ENCODE results near the gene CUEDC1.
"Not testable (repeated sequence)": the region's sequence is repeated elsewhere in the genome, so short reads cannot be mapped to it uniquely, and the experiment has no call there.

The CUEDC1 gene

DNA sequence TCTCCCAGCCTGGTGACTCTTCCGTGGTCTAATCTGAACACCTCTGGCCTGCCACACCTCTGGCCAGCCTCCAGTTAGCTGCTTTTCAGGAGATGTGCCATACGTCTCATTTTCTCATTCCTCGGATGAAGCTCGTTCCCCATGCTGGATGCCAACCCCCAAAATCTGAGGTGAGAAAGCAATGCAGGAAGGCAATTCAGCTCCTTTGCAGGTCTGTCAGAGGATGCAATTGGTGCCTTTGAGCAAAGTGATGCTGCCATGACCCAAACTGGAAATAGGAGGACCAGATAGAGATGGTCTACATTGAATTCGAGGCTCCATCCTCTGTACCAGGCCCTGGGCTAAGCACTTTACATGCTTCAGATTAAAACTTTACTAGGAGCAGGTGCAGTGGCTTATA, 11.0 kb upstream of the CUEDC1 start:
- Histone ChIP-seq H3K27ac (ENCODE audit: poor library complexity, severe bottlenecking) (no peak overlapping the region), H3K27me3 (ENCODE audit: insufficient read depth, poor library complexity, severe bottlenecking) (no peaks in the 10 kb centered on the region), H3K36me3 (ENCODE audit: low read depth) (no peaks in the 10 kb centered on the region), H3K9me3 (ENCODE audit: severe bottlenecking) (no peaks in the 10 kb centered on the region), H3K4me1 (ENCODE audit: insufficient read depth, poor library complexity, severe bottlenecking) (no peaks in the 10 kb centered on the region), H3K4me3 (ENCODE audit: severe bottlenecking) (no peak overlapping the region)
- TF ChIP-seq, protein P1, sequence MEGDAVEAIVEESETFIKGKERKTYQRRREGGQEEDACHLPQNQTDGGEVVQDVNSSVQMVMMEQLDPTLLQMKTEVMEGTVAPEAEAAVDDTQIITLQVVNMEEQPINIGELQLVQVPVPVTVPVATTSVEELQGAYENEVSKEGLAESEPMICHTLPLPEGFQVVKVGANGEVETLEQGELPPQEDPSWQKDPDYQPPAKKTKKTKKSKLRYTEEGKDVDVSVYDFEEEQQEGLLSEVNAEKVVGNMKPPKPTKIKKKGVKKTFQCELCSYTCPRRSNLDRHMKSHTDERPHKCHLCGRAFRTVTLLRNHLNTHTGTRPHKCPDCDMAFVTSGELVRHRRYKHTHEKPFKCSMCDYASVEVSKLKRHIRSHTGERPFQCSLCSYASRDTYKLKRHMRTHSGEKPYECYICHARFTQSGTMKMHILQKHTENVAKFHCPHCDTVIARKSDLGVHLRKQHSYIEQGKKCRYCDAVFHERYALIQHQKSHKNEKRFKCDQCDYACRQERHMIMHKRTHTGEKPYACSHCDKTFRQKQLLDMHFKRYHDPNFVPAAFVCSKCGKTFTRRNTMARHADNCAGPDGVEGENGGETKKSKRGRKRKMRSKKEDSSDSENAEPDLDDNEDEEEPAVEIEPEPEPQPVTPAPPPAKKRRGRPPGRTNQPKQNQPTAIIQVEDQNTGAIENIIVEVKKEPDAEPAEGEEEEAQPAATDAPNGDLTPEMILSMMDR (IDR thresholded peaks at IDR 0.05; ENCODE audit: poor library complexity, severe bottlenecking), result no peak
- DNase-seq (ENCODE audit: low spot score) (no peak), ATAC-seq (ENCODE audit: low read depth) (no peak)

DNA sequence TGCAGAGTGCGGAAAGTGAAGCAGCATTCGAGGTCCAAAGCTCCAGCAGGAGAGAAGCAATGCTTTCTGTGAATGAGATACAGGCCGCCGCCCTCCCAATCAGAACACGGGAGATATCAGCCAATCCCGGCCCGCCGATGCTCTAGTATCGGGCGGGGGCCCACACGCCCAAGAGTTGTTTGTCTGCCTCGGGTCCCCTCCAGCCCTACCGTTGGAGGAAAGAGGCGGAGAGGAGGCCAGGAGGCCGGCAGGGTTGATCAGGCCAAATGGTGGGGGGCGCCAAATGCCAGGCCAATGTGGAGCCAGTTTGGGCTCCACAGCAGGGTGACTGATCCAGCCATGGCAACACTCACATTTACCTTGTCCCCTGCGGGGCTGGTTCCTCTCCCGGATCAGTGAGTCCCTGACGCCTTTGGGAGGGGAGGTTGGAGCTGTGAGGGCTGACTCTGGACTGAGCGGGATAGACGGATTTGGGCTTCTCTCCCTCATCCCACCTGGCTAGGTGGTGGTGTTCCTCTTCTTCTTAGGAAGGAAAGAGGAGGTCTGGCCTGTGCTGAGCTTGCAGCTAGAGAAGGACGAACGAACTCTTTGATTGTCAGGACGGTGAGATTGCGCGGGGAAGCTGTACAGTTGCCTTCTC, 10.4 kb upstream of the CUEDC1 start:
- Histone ChIP-seq H3K27ac (ENCODE audit: poor library complexity, severe bottlenecking) (no peak overlapping the region), H3K9me3 (ENCODE audit: severe bottlenecking) (no peaks in the 10 kb centered on the region), H3K4me3 (ENCODE audit: severe bottlenecking) (no peak overlapping the region), H3K36me3 (ENCODE audit: low read depth) (no peaks in the 10 kb centered on the region), H3K4me1 (ENCODE audit: insufficient read depth, poor library complexity, severe bottlenecking) (no peaks in the 10 kb centered on the region), H3K27me3 (ENCODE audit: insufficient read depth, poor library complexity, severe bottlenecking) (no peaks in the 10 kb centered on the region)
- DNase-seq (ENCODE audit: low spot score), result no peak
- TF ChIP-seq, protein P1 (IDR thresholded peaks at IDR 0.05; ENCODE audit: poor library complexity, severe bottlenecking), result no peak
- ATAC-seq (ENCODE audit: low read depth), result no peak

DNA sequence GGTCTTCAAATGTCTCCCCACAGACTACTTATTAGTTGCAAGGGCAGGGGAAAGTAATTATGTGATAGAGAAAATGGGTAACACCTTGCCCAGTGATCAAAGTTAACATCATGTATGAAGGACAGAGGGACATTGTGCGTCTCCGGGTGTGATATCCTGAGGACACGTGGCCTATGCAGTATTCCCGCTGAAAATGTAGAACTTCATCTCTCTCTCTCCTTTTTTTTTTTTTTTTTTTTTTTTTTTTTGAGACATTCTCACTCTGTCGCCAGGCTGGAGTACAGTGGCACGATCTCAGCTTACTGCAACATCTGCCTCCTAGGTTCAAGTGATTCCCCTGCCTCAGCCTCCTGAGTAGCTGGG, 7.9 kb upstream of the CUEDC1 start:
- TF ChIP-seq, protein P1 (IDR thresholded peaks at IDR 0.05; ENCODE audit: poor library complexity, severe bottlenecking), result no peak
- DNase-seq (ENCODE audit: low spot score) (no peak), ATAC-seq (ENCODE audit: low read depth) (no peak)
- Histone ChIP-seq H3K27ac (ENCODE audit: poor library complexity, severe bottlenecking) (no peak overlapping the region), H3K36me3 (ENCODE audit: low read depth) (no peaks in the 10 kb centered on the region), H3K27me3 (ENCODE audit: insufficient read depth, poor library complexity, severe bottlenecking) (no peaks in the 10 kb centered on the region), H3K9me3 (ENCODE audit: severe bottlenecking) (no peaks in the 10 kb centered on the region), H3K4me1 (ENCODE audit: insufficient read depth, poor library complexity, severe bottlenecking) (no peaks in the 10 kb centered on the region), H3K4me3 (ENCODE audit: severe bottlenecking) (no peak overlapping the region)

DNA sequence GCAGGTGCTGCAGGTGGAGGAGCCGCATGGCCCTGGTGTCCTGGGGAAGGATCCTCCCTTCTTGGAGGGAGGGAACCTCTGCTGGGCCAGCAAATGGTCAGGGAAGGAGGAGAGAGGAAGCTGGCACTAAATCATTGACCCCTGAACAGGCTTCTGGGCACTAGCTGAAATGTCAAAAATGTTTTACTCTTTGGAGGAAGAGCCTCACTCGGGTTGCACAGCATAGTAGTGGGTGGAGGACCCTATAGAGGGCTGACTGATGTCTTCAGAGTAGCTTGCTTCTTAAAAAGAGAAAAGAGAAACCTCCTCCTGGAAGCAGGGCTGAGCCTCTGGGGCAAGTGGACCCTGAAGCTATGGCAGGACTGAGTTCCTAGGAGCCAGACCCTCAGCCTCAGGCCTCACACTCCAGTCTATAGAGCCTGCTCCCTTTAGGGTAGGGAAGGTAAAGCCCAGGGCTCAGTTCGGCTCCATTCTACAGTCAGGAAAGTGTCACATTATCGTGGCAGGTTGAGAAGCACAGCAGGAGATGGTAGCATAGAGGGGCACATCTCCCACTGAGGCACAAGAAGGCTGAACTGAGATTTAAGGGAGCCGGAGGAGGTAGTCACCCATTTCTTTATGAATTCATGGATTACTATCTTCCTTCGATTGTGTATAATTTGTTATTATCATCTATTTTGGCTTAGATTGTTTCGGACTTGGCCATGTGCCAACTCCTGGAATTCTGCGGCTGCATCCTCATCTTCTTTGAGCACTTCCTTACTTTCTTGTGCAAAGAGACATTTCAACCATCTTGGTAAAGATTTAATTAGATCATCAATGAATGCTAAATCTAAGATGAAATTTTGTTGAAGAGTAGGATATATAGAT, 7.3 kb upstream of the CUEDC1 start:
- Histone ChIP-seq H3K27ac (ENCODE audit: poor library complexity, severe bottlenecking) (no peak overlapping the region), H3K36me3 (ENCODE audit: low read depth) (no peaks in the 10 kb centered on the region), H3K9me3 (ENCODE audit: severe bottlenecking) (no peaks in the 10 kb centered on the region), H3K27me3 (ENCODE audit: insufficient read depth, poor library complexity, severe bottlenecking) (no peaks in the 10 kb centered on the region), H3K4me3 (ENCODE audit: severe bottlenecking) (no peak overlapping the region), H3K4me1 (ENCODE audit: insufficient read depth, poor library complexity, severe bottlenecking) (no peaks in the 10 kb centered on the region)
- ATAC-seq (ENCODE audit: low read depth), result no peak
- no peak for DNase-seq (ENCODE audit: low spot score)
- TF ChIP-seq, protein P1 (IDR thresholded peaks at IDR 0.05; ENCODE audit: poor library complexity, severe bottlenecking), result no peak

DNA sequence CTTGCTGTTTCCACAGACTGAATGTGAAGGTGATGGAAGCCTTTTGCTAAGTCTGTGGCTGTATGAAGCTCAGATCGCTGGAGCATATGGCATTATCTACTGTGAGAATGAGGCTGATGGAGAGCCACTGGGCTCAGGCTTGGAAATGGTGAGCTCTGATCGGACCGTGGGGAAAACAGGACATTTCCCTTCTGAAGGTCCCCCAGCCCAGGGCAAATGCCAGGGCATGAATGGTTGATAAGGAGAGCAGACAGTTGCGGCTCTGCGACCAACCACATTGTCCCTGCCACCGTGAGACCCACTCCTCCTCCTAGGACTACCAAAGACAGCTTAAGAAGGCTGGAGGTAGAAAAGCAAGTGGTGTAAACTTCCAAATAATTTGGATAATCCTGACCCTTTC, 4.7 kb upstream of the CUEDC1 start:
- H3K27me3 ChIP-seq (ENCODE audit: insufficient read depth, poor library complexity, severe bottlenecking), result no peaks in the 10 kb centered on the region
- no peaks in the 10 kb centered on the region for H3K4me1 ChIP-seq (ENCODE audit: insufficient read depth, poor library complexity, severe bottlenecking)
- TF ChIP-seq, protein P1 (IDR thresholded peaks at IDR 0.05; ENCODE audit: poor library complexity, severe bottlenecking), result no peak
- H3K4me3 ChIP-seq (ENCODE audit: severe bottlenecking), result no peak overlapping the region
- H3K9me3 ChIP-seq (ENCODE audit: severe bottlenecking), result no peaks in the 10 kb centered on the region
- H3K27ac ChIP-seq (ENCODE audit: poor library complexity, severe bottlenecking), result no peak overlapping the region
- no peaks in the 10 kb centered on the region for H3K36me3 ChIP-seq (ENCODE audit: low read depth)
- DNase-seq (ENCODE audit: low spot score) (no peak), ATAC-seq (ENCODE audit: low read depth) (no peak)

DNA sequence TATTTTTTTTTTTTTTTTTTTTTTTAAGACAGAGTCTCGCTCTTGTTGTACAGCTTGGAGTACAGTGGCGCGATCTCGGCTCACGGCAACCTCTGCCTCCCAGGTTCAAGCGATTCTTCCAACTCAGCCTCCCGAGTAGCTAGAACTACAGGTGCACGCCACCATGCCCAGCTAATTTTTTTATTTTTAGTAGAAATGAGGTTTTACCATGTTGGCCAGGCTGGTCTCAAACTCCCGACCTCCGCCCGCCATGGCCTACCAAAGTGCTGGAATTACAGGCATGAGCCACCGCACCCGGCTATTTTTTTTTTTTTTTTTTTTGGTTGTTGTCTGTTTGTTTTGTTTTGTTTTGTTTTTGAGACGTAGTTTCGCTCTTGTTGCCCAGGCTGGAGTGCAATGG, 3.2 kb upstream of the CUEDC1 start:
- not testable (repeated sequence) for H3K27me3 ChIP-seq (ENCODE audit: insufficient read depth, poor library complexity, severe bottlenecking)
- DNase-seq (ENCODE audit: low spot score), result peak; percentile 14

More for the DNA sequence above, 3.2 kb upstream of the CUEDC1 start:
- not testable (repeated sequence) for H3K4me3 ChIP-seq (ENCODE audit: severe bottlenecking); H3K4me1 ChIP-seq (ENCODE audit: insufficient read depth, poor library complexity, severe bottlenecking); H3K9me3 ChIP-seq (ENCODE audit: severe bottlenecking); ATAC-seq (ENCODE audit: low read depth); H3K27ac ChIP-seq (ENCODE audit: poor library complexity, severe bottlenecking); H3K36me3 ChIP-seq (ENCODE audit: low read depth)

Measured in RWPE2 (cell line).